SK-N-SH treated with all-trans-retinoic acid at 6 μM for 48 hours (cell line): ENCODE results near the gene FOXO3.

Source experiments
- ATAC-seq: fragments of 200-7000 bp; cut with Tn5 transposase; 3 replicates; pipeline ENCODE4 v1.9.1; 2020; ENCODE audit warnings: mild to moderate bottlenecking, moderate library complexity
- ARNTL ChIP-seq: fragments of 450-650 bp; formaldehyde crosslinking; IDR thresholded peaks from 2 replicates; pipeline ENCODE4 v1.5.0; 2020; ENCODE audit warnings: low read depth, mild to moderate bottlenecking, moderate library complexity, borderline replicate concordance
- BACH2 ChIP-seq: fragments of 250-450 bp; sonication (Bioruptor Pico); IDR thresholded peaks from 2 replicates; pipeline ENCODE4 v1.9.0; 2021; ENCODE audit warnings: mild to moderate bottlenecking, borderline replicate concordance
- CSDC2 ChIP-seq: fragments of 250-450 bp; sonication (Bioruptor Pico); IDR thresholded peaks from 2 replicates; pipeline ENCODE4 v1.5.0; 2020; ENCODE audit warnings: mild to moderate bottlenecking, moderate library complexity
- ESRRG ChIP-seq: fragments of 250-450 bp; sonication (Bioruptor Pico); IDR thresholded peaks from 2 replicates; pipeline ENCODE4 v1.6.1; 2021; ENCODE audit warnings: mild to moderate bottlenecking
- GLIS3 ChIP-seq: fragments of 250-450 bp; sonication (Bioruptor Pico); IDR thresholded peaks from 2 replicates; pipeline ENCODE4 v1.5.0; 2020; ENCODE audit warnings: mild to moderate bottlenecking, moderate library complexity
- ISL1 ChIP-seq: fragments of 250-450 bp; sonication (Bioruptor Pico); IDR thresholded peaks from 2 replicates; pipeline ENCODE4 v2.1.2; 2022; ENCODE audit warnings: mild to moderate bottlenecking, moderate library complexity
- OSR1 ChIP-seq: fragments of 250-450 bp; sonication (Bioruptor Pico); IDR thresholded peaks from 2 replicates; pipeline ENCODE4 v1.8.0; 2022; ENCODE audit warnings: moderate library complexity, mild to moderate bottlenecking, inconsistent platforms
- PPARA ChIP-seq: fragments of 250-450 bp; sonication (Bioruptor Pico); IDR thresholded peaks from 2 replicates; pipeline ENCODE4 v1.5.0; 2020; ENCODE audit warnings: mild to moderate bottlenecking, borderline replicate concordance
- SNAI2 ChIP-seq: fragments of 250-450 bp; sonication (Bioruptor Pico); IDR thresholded peaks from 2 replicates; pipeline ENCODE4 v1.5.0; 2020; ENCODE audit warnings: mild to moderate bottlenecking, moderate library complexity
- TCF4 ChIP-seq: fragments of 250-450 bp; sonication (Bioruptor Pico); IDR thresholded peaks from 2 replicates; pipeline ENCODE4 v1.8.0; 2021; ENCODE audit warnings: mild to moderate bottlenecking, moderate library complexity, borderline replicate concordance
- TOX ChIP-seq: fragments of 250-450 bp; sonication (Bioruptor Pico); IDR thresholded peaks from 2 replicates; pipeline ENCODE4 v1.8.0; 2021; ENCODE audit warnings: mild to moderate bottlenecking, moderate library complexity, borderline replicate concordance
- ZC3H10 ChIP-seq: fragments of 250-450 bp; sonication (Bioruptor Pico); IDR thresholded peaks from 2 replicates; pipeline ENCODE4 v1.5.1; 2021; ENCODE audit warnings: mild to moderate bottlenecking, moderate library complexity
- ZFP3 ChIP-seq: fragments of 250-450 bp; sonication (Bioruptor Pico); IDR thresholded peaks from 2 replicates; pipeline ENCODE4 v1.5.0; 2020; ENCODE audit warnings: mild to moderate bottlenecking, moderate library complexity
- ZFP30 ChIP-seq: fragments of 450-650 bp; formaldehyde crosslinking; IDR thresholded peaks from 2 replicates; pipeline ENCODE4 v1.5.0; 2022; ENCODE audit warnings: mild to moderate bottlenecking, moderate library complexity
- ZNF70 ChIP-seq: fragments of 450-650 bp; formaldehyde crosslinking; IDR thresholded peaks from 2 replicates; pipeline ENCODE4 v1.5.0; 2020; ENCODE audit warnings: mild to moderate bottlenecking, moderate library complexity
- ZNF8 ChIP-seq: fragments of 450-650 bp; formaldehyde crosslinking; IDR thresholded peaks from 2 replicates; pipeline ENCODE4 v1.5.0; 2020; ENCODE audit warnings: mild to moderate bottlenecking, moderate library complexity
- TF ChIP-seq, protein P1 (sequence below): fragments of 250-450 bp; sonication (Bioruptor Pico); IDR thresholded peaks from 2 replicates; pipeline ENCODE4 v1.5.0; 2020; ENCODE audit warnings: mild to moderate bottlenecking, moderate library complexity
- TF ChIP-seq, protein P2 (sequence below): fragments of 250-450 bp; sonication (Bioruptor Pico); IDR thresholded peaks from 2 replicates; pipeline ENCODE4 v1.5.1; 2020; ENCODE audit warnings: low read depth, mild to moderate bottlenecking, moderate library complexity
- TF ChIP-seq, protein P3 (sequence below): fragments of 250-450 bp; sonication (Bioruptor Pico); IDR thresholded peaks from 2 replicates; pipeline ENCODE4 v1.8.0; 2021; ENCODE audit warnings: low read depth, mild to moderate bottlenecking, moderate library complexity, borderline replicate concordance
- TF ChIP-seq, protein P4 (sequence below): fragments of 250-450 bp; sonication (Bioruptor Pico); IDR thresholded peaks from 2 replicates; pipeline ENCODE4 v1.5.1; 2021; ENCODE audit warnings: mild to moderate bottlenecking, moderate library complexity
- TF ChIP-seq, protein P5 (sequence below): fragments of 250-450 bp; sonication (Bioruptor Pico); IDR thresholded peaks from 2 replicates; pipeline ENCODE4 v1.8.0; 2020; ENCODE audit warnings: mild to moderate bottlenecking, moderate library complexity, borderline replicate concordance

Gene FOXO3

DNA sequence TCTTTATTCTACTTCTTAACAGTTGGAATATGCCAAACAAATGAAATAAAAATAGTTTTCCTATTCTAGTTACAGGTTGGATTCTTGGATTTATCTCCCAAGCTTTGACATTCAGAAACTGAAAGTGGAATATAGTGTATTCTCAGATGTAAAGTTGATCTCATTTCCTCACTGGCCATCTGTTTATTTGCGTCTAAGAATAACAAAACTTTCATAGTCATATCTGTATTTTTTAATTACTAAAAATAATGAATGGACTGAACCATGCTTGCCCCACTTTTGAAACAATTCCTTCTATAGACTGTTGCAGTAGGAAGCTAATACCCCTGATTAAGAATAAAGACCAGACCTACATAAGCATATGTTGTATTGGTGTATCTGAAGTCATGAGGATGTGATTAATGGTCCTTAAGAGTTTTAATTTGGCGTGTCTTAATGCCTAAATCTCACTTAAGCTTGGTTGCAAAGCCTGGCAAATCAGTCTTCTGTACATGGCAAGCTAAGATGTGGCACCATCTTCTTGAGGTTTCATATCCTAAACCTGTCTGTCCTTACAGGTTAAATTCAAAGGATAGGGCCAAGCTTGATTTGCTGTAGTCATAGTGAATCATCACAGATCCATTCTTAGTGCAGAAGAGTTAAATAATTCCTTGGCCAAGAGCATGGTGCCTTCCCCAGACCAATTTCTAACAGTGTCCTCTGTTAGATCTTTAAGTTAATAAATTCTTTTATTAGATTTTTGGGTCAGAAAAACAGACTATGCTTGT is 58.9 kb downstream of the FOXO3 start:
- no peak for TF ChIP-seq ZFP30 (CRISPR knock-in tag)
- TF ChIP-seq PPARA = no peak
- no peak for ATAC-seq

DNA sequence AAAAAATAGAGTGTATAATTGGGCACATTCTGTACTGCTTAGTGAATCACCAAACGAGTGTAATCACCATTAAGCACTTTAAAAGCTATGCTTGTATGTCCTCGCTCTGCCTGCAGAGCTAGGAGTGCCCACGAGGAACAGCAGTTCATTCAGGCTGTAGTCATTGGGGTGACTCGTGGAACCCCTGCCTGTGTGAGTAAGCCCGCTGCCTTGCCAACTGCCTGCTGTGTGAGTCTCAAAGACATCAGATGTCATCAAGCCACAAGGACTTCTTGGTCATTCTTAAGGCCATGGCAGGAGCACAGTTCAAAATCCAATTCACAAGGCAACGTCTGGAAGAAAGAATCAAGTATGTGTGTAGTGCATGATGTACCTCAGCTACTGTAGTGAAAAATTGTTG is 60.4 kb downstream of the FOXO3 start:
- peak; percentile 35 for ATAC-seq
- no peak for TF ChIP-seq ARNTL (CRISPR knock-in tag)
- no peak for TF ChIP-seq ZNF70 (CRISPR knock-in tag)
- TF ChIP-seq TOX = no peak
- TF ChIP-seq CSDC2 = no peak
- TF ChIP-seq, protein P1, sequence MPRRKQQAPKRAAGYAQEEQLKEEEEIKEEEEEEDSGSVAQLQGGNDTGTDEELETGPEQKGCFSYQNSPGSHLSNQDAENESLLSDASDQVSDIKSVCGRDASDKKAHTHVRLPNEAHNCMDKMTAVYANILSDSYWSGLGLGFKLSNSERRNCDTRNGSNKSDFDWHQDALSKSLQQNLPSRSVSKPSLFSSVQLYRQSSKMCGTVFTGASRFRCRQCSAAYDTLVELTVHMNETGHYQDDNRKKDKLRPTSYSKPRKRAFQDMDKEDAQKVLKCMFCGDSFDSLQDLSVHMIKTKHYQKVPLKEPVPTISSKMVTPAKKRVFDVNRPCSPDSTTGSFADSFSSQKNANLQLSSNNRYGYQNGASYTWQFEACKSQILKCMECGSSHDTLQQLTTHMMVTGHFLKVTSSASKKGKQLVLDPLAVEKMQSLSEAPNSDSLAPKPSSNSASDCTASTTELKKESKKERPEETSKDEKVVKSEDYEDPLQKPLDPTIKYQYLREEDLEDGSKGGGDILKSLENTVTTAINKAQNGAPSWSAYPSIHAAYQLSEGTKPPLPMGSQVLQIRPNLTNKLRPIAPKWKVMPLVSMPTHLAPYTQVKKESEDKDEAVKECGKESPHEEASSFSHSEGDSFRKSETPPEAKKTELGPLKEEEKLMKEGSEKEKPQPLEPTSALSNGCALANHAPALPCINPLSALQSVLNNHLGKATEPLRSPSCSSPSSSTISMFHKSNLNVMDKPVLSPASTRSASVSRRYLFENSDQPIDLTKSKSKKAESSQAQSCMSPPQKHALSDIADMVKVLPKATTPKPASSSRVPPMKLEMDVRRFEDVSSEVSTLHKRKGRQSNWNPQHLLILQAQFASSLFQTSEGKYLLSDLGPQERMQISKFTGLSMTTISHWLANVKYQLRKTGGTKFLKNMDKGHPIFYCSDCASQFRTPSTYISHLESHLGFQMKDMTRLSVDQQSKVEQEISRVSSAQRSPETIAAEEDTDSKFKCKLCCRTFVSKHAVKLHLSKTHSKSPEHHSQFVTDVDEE (CRISPR knock-in tag) = no peak
- TF ChIP-seq, protein P2, sequence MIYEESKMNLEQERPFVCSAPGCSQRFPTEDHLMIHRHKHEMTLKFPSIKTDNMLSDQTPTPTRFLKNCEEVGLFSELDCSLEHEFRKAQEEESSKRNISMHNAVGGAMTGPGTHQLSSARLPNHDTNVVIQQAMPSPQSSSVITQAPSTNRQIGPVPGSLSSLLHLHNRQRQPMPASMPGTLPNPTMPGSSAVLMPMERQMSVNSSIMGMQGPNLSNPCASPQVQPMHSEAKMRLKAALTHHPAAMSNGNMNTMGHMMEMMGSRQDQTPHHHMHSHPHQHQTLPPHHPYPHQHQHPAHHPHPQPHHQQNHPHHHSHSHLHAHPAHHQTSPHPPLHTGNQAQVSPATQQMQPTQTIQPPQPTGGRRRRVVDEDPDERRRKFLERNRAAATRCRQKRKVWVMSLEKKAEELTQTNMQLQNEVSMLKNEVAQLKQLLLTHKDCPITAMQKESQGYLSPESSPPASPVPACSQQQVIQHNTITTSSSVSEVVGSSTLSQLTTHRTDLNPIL (CRISPR knock-in tag) = no peak
- TF ChIP-seq BACH2 = no peak
- TF ChIP-seq ESRRG (CRISPR knock-in tag) = no peak
- no peak for TF ChIP-seq ZC3H10 (CRISPR knock-in tag)
- no peak for TF ChIP-seq ZFP3 (CRISPR knock-in tag)
- TF ChIP-seq, protein P3, sequence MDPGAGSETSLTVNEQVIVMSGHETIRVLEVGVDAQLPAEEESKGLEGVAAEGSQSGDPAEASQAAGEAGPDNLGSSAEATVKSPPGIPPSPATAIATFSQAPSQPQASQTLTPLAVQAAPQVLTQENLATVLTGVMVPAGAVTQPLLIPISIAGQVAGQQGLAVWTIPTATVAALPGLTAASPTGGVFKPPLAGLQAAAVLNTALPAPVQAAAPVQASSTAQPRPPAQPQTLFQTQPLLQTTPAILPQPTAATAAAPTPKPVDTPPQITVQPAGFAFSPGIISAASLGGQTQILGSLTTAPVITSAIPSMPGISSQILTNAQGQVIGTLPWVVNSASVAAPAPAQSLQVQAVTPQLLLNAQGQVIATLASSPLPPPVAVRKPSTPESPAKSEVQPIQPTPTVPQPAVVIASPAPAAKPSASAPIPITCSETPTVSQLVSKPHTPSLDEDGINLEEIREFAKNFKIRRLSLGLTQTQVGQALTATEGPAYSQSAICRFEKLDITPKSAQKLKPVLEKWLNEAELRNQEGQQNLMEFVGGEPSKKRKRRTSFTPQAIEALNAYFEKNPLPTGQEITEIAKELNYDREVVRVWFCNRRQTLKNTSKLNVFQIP (CRISPR knock-in tag) = no peak
- TF ChIP-seq ISL1 (CRISPR knock-in tag) = no peak
- TF ChIP-seq, protein P4, sequence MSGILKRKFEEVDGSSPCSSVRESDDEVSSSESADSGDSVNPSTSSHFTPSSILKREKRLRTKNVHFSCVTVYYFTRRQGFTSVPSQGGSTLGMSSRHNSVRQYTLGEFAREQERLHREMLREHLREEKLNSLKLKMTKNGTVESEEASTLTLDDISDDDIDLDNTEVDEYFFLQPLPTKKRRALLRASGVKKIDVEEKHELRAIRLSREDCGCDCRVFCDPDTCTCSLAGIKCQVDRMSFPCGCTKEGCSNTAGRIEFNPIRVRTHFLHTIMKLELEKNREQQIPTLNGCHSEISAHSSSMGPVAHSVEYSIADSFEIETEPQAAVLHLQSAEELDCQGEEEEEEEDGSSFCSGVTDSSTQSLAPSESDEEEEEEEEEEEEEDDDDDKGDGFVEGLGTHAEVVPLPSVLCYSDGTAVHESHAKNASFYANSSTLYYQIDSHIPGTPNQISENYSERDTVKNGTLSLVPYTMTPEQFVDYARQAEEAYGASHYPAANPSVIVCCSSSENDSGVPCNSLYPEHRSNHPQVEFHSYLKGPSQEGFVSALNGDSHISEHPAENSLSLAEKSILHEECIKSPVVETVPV (CRISPR knock-in tag) = no peak
- TF ChIP-seq OSR1 (CRISPR knock-in tag) = no peak

DNA sequence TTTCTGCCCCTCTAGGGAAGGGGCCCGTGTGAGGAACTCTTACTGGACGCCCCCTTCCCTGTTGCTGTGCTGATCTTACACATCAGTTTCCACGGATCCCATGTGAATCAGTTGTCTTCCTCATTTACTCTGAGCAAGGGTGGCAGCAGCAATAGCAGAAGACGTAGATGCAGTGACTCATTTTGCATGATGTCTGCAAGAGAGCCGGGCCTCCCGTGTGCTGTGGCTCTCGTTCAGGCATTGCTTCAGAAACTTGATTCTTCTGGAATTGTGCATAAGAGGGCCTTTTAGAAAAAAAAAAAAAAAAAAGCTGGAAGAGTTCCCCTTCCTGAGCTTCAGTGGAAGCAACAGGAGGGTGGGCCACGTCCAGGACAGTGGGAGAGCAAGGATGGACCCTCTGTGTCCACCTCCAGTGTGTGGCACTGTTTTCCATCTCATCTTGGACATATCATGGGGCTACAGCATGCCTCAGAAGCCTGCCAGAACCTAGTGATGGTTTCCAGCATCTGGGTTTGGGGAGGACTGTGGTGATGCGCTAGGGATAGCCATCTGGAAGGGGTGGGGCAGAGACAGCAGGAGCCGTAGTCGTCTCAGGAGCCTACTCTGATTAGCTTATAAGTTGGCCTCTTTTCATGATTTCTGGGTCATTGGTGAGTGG is 62.1 kb downstream of the FOXO3 start:
- TF ChIP-seq TCF4 (CRISPR knock-in tag) (peak; percentile 19; the same call in 1 of the 2 replicates), ZC3H10 (CRISPR knock-in tag) (no peak), ZFP3 (CRISPR knock-in tag) (peak; percentile 63), ISL1 (CRISPR knock-in tag) (no peak)
- peak; percentile 89 for ATAC-seq

DNA sequence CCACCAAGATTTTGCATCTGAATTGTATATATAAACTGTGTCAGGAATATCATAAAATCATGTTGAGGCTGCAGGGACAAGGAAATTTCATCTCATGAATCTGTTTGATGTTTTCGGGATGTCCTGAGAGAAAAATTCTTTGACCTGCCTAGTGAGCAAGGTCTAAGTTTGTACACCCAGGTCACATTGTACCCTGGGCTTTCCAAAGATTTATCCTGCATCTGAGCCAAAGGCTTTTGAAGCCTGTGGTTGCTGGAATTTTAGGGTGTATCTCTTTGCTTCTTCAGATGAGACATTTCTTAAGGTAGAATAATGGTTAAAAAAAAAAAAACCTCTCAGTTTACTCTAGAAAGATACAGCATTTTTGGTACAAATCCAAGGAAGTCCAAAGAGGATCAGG is 63.3 kb downstream of the FOXO3 start:
- no peak for ATAC-seq
- TF ChIP-seq BACH2 (no peak), OSR1 (CRISPR knock-in tag) (no peak), ZNF8 (CRISPR knock-in tag) (no peak), CSDC2 (no peak), ISL1 (CRISPR knock-in tag) (no peak), ZFP30 (CRISPR knock-in tag) (no peak), ZC3H10 (CRISPR knock-in tag) (no peak), ZFP3 (CRISPR knock-in tag) (no peak), GLIS3 (CRISPR knock-in tag) (no peak), ESRRG (CRISPR knock-in tag) (no peak), SNAI2 (no peak)
- TF ChIP-seq, protein P1 (CRISPR knock-in tag) = no peak
- TF ChIP-seq, protein P5, sequence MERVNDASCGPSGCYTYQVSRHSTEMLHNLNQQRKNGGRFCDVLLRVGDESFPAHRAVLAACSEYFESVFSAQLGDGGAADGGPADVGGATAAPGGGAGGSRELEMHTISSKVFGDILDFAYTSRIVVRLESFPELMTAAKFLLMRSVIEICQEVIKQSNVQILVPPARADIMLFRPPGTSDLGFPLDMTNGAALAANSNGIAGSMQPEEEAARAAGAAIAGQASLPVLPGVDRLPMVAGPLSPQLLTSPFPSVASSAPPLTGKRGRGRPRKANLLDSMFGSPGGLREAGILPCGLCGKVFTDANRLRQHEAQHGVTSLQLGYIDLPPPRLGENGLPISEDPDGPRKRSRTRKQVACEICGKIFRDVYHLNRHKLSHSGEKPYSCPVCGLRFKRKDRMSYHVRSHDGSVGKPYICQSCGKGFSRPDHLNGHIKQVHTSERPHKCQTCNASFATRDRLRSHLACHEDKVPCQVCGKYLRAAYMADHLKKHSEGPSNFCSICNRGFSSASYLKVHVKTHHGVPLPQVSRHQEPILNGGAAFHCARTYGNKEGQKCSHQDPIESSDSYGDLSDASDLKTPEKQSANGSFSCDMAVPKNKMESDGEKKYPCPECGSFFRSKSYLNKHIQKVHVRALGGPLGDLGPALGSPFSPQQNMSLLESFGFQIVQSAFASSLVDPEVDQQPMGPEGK (CRISPR knock-in tag) = no peak
- TF ChIP-seq, protein P3 (CRISPR knock-in tag) = no peak
